GM21825 (cell line): Measurements from ENCODE around the gene MIPOL1.
"Not testable (repeated sequence)": the region's sequence is repeated elsewhere in the genome, so short reads cannot be mapped to it uniquely, and the experiment has no call there.

ENCODE experiments used
- ATAC-seq: cut with Tn5 transposase; IDR thresholded peaks from one replicate; pipeline ENCODE4 v1.9.1; 2021; ENCODE audit warnings: mild to moderate bottlenecking, moderate library complexity; ENCODE audit not compliant: unreplicated experiment

MIPOL1 gene

DNA sequence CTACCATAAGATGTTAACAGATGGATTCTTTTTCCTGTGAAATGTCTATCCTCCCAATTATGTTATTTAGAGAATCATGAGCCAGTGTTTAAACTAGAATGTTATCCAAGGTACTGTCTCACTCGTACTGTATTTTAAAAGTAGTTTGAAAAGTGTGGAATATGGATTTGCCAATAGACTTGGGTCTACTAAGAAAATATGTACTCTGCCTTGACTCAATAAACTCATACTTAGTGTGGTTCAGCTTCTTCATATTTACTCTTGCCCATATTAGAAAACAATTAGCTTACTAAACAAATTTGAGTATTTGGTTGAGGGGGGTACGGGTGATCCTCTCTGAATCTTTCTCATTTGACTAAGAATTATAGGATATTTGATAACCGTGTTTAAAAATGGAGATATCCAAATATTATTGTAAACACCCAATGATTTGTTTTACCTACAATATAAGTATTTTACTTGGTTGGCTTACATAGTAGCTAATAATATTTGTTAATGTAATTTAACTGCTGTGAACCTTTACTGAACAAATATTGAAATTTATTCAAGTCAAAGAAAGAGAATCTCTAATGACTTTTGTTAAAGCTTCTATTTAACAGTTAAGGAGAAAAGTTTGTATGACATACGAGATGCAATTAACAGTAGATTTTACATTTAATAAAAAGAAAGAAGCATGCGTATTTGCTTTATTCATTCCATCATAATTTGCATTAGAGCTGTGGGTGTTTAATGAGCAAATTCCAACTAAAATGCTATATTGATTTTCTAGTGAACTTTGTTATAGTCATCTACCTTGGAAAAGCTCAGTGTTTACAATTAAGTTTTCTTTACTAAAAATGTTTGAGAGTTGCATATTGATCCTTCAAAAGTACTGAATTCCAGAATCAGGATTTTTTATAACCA is 81.2 kb downstream of the MIPOL1 start:
- no peak for ATAC-seq

DNA sequence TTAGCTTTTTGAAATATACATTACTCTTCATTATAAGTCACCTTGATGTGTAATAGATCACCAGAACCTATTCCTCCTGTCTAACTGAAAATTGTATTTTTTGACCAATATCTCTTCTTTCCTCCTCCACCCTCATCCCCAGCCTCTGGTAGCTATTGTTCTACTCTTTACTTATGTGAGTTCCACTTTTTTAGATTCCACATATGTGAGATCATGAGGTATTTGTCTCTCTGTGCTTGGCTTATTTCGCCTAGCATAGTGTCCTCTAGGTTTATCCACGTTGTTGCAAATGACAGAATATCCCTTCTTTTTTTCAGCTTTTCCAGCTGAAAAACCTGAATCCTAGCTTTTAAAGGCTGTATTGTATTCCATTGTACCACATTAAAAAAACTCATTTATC is 82.1 kb downstream of the MIPOL1 start:
- ATAC-seq: no peak

DNA sequence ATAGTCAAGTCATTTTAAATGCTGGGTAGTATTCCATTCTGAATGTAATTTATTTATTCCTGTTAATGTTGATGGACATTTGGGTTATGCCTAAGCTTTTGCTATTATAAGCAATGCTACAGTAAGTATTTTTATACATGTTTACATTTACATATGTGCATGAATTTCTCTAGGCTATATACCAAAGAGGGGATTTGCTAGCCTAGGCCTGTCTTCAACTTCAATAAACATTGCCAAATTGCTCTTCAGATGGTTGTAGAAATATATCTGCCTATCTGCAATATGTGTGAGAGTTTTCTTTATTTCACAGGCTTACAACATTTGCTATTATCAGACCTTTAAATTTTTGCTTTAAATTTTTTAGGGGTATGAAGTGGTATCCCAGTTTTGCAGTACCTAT is 87.0 kb downstream of the MIPOL1 start:
- ATAC-seq: no peak

DNA sequence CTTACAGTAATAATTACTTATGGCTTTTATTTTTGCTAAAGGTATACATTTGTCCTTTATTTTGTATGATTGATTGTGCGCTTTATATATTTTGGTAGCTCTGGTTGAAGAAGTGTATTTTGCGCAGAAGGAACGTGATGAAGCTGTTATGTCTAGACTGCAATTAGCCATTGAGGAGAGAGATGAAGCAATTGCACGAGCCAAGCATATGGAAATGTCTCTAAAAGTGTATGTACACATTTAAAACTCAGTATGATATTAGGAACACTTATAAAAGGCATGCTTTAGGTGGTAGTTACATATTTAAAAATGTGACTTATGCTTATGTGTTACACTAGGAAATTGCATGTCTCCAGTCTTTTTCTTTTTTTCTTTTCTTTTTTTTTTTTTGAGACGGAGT is 87.5 kb downstream of the MIPOL1 start:
- no peak for ATAC-seq

DNA sequence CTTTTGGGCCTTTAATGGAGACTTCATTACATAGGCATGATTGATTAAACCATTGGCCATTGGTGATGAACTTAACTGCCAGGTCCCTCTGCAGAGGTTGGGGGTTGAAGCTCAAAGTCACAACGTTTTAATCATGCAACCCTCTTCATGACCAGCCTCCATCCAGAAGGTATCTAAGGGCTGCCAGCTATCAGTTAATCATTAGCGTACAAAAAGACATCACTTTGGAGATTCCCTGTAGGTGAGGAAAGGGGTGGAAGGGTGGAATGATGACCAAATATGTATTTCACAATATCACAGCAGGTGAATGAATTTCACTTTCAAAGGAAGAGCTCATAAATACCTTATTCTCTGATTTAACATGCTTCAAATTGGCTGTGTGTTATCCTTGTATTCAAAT is 92.0 kb downstream of the MIPOL1 start:
- no peak for ATAC-seq

DNA sequence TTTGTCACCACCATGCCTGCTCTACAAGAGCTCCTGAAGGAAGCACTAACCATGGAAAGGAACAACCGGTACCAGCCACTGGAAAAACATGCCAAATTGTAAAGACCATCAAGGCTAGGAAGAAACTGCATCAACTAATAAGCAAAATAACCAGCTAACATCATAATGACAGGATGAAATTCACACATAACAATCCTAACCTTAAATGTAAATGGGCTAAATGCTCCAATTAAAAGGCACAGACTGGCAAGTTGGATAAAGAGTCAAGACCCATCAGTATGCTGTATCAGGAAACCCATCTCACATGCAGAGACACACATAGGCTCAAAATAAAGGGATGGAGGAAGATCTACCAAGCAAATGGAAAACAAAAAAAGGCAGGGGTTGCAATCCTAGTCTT is 97.5 kb downstream of the MIPOL1 start:
- not testable (repeated sequence) for ATAC-seq

DNA sequence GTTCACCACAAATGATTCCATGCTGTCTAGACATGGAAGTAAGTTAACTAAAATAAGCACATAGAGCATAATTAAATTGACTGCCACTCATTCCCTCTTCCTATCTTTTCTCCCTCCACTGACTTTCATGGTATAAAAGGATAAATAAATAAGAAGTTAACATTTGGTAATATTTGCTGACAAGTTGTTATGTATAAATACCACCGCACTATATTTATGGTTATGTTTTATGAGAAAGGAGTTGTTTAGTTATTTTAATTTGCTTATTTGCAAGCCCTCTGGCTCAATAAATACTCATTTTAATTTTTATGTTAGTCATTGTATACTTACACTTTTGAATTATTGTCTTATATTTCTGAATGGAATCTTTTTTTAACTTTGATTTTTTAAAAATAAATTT is 113.5 kb downstream of the MIPOL1 start:
- ATAC-seq: no peak

DNA sequence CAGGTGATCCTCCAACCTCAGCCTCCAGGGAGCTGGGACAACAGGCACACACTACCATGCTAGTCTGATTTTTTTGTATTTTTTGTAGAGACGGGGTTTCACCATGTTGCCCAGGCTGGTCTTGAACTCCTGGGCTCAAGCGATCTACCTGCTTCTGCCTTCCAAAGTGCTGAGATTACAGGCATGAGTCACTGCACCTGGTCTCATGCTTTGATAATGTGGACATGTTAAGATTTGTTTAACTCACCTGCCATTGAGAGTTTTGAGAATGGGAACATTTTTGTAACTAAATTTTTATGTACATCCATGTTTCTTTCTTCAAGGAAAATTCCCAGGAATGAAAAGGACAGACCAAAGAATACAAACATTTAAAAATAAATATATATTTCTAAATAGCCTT is 121.2 kb downstream of the MIPOL1 start:
- ATAC-seq: no peak

DNA sequence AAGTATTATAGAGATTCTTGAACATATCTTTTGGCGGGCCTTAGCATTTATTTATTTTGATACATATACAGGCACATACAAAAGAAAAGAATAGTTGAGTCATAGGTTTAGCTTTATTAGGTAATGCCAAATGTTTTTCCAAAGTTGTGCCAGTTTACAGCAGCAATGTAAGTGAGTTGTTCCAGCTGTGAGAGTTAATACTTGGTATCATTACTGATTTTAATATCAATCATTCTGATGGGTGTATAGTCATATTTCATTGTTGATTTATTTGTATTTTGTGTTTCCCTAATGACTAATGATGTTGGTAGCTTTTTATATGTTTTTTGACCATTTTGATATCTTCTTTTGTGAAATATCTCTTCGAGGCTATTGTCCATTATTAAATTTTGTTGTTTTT is 122.4 kb downstream of the MIPOL1 start:
- no peak for ATAC-seq

DNA sequence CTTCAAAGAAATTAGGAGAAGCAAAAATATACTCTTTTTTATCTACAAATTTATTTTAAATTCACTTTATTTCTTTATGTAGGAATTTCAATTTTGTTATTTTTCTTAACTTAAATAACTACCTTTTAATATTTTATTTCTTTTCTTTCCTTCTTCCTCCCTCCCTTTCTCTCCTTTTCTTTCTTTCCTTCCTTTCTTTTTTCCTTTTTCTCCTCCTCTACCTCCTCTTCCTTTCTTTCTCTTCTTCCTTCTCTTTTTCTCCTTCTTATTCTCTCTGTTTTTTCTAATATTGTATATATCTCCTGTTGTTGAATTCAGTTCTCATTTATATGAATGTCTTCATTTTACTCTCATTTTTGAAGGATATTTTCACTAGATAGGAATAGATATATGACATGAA is 127.6 kb downstream of the MIPOL1 start:
- ATAC-seq: no peak

DNA sequence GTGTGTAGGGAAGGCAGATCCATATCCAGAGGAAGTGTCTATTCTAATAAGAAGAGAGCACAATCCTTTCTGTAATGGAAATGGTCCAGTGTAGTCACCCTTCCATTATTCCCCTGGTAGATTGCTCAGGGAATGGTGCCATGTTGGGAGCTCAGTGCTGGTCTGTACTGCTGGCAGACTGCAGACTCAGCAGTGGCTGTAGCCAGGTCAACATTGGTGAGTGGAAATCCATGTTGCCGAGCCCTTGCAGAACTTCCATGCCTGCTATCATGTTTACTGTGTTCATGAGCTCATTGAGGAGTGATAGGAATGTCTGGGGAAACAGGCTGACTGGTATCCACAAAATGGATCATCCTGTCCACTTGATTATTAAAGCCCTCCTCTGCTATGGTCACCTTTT is 128.7 kb downstream of the MIPOL1 start:
- no peak for ATAC-seq

DNA sequence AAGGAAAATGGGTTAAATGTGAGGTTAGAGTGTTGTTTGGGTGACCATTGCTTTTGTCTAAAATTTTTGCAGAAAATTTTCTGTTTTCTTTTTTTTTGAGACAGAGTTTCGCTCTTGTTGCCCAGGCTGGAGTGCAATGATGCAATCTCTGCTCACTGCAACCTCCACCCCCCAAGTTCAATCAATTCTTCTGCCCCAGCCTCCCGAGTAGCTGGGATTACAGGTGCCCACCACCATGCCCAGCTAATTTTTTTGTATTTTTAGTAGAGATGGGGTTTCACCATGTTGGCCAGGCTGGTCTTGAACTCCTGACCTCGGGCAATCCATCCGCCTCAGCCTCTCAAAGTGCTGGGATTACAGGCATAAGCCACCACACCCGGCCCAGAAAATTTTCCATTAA is 130.2 kb downstream of the MIPOL1 start:
- ATAC-seq: not testable (repeated sequence)

DNA sequence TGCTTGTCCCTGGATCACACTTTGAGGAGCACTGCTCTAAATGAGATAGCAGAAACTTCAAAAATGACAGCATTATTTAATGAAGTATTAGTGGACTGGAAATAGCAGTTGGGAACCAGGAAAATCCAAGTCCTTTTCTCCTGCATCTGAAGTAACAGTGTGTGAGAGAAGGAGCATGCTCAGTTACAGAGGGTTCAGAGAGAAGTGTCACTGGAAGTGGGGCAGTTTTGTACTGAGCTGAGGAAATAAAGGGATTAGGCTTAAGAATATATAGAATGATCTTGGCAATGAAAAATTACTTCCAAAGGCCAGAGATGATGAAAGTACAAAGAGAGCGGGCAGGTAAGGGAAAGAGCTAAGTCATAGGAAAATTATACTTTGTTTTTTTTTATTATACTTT is 130.9 kb downstream of the MIPOL1 start:
- no peak for ATAC-seq

DNA sequence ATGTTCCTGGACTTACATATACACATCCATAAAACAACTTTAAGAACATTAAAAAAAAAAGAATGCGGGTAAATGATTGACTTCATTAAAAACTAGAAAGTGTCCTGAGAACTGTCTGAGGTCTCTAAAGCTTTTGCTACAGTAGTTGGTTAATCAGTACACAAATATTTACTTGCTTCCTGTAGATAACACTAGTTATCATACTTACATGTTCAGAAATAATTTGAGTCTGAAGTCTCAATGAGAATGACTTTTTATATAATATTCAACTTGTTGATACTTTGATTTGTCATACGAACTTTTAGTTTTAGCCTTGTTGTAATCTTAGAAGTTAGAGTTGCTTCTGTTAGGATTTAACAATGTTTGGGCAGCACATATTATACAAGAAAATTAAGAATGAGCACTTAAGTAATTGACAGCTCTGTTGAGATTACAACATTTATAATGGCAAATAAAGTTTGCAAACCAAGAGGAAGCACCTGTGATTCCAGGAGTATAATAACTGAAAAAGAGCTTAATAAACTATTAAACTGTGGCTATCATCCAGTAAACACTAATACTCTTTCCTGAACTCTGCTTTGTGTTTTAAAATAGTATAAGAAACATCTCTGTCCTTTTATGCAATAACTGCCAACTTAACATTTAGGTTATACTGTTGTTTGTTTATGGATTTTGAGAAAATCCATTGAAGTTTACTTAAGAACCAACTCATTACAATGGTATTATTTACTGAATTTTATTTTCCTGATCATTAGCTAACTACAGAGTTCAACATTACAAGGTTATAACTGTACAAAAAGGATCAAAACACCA is 131.7 kb downstream of the MIPOL1 start:
- no peak for ATAC-seq

DNA sequence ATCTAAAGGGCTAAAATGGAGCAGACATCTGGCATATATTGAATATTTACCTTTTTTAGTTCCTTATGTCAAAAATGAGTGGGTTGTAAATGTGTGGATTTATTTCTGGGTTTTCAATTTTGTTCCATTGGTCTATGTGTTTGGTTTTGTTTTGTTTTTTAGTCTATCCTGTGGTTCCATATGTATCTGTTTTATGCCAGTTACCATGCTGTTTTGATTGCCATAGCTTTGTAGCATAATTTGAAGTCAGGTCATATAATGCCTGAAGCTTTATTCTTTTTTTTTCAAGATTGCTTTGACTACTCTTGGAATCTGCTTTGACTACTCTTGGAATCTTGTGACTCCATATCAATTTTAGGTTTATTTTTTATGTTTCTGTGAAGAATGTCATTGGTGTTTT is 133.2 kb downstream of the MIPOL1 start:
- no peak for ATAC-seq

DNA sequence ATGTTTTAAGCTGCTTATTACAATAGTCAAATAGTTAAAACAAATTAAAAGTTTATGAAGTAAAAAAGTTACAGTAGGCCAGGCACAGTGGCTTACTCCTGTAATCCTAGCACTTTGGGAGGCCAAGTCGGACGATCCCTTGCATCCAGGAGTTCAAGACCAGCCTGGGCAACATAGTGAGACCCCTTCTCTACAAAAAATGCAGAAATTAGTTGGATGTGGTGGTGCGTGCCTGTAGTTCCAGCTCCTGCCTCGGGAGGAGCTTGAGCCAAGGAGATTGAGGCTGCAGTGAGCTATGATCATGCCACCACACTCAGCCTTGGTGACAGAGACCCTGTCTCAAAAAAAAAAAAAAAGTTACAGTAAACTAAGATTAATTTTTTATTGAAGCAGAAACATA is 142.6 kb downstream of the MIPOL1 start:
- no peak for ATAC-seq

DNA sequence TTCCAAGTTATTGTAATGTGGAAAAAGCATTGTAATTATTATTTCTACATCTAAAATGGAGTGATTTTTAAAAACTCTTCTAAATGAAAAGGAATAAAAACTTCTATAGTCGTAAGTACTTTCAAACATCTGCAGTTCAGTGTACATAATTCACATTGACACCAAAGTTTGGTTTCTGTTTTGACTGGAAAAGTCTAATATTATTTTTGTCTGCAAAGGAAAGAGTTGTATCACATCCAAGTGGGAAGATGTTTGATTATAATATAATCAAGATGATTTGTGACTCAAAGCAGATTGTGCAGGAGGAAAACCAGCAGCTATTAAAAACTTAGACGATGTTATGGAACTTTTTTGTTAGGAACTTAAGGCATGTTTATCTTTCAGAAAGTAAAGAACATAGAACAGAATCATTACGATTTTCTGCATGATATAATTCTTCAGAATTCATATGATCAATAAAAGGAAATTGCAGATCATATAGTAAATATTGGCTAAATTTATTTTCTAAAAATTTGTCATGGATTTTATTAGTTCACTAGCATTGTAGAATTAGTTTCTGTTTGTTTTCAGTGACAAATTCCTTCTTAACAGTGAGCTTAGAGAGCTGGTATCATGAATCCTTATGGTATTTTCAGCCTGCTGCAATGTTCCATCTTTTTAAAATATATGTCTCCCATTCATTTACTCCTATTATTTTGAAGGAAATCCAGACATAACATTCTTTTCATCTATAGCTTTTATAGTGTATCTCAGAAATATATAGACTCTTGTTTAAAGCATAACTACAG is 145.8 kb downstream of the MIPOL1 start:
- ATAC-seq: no peak

DNA sequence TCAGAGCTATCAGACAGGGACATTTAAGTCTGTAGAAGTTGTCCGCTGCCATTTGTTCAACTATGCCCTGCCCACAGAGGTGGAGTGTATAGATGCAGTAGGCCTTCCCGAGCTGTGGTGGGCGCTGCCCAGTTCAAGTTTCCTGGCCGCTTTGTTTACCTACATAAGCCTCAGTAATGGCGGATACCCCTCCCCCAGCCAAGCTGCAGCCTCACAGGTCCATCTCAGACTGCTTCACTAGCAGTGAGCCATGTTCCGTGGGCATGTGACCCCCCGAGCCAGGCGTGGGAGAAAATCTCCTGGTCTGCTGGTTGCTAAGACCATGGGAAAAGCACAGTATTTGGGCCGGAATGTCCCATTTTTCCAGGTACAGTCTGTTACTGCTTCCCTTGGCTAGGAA is 165.9 kb downstream of the MIPOL1 start:
- ATAC-seq: no peak

DNA sequence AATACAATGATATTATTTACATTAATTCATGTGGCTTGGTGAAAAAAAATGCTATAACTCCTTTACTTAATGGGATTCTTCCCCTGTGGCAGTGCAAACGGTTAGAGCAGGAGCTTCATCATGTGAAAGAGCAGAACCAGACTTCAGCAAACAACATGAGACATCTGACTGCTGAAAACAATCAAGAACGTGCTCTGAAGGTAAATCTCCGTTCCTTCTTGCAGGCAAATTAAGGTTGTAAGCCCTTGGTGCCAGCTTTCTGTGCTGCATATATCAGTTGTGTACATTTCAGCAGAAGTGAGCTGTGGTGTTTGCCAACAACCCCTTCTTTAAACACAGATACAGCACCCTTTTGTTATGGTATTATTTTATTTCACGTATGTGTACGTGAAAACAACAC is 171.7 kb downstream of the MIPOL1 start:
- no peak for ATAC-seq

DNA sequence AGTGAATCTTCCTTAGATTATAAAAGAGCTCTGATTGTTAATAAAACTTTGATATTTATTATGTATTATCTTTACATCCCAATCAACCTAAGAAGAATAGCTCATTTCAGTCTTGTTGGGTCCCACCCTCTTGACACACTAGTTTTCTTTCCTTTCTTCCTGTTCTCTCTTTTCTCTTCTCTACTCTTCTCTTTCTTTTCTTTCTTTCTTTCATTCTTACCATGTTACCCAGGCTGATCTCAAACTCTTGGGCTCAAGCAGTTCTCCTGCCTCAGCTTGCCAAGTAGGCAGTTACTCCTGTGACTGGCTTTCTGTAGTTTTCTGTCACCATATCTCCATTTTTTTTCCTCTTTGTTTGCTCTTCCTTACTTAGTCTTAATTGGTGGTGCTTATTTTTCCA is 177.8 kb downstream of the MIPOL1 start:
- no peak for ATAC-seq

DNA sequence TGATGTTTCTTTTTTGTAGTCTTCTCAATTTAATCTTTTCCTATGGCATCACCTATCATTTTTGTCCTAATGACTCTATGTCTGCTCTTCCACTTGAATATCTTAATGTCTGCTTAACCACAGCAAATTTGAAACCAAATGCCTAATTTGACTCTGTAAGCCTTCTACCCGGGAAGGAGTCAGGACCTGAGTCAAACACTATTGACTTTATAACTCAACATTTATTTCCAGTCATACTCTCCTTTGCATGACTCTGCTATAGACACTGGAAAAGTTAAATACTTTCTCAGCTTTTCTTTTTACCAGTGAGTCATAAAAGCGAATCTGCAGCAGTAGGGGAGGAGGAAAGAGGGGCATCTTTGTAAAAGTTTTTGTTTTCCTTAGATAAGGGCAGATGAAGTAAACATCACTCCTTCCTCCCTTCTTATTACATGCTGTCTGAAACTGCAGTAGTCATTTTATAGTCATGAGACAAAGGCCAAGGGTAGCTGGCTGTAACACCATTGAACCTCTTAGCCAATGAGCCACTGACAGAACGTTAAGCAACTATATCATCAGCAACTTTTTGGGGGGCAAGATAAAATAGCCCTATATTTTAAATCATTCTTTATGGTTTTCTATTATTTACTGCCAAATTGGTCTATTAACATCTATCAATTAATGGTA is 179.3 kb downstream of the MIPOL1 start:
- no peak for ATAC-seq
